GM03348 (cell line): ENCODE results near the gene TNNC2.
"Not testable (repeated sequence)": the region's sequence is repeated elsewhere in the genome, so short reads cannot be mapped to it uniquely, and the experiment has no call there.

ENCODE experiments used
- DNase-seq: peaks from one replicate; pipeline ENCODE4 v3.0.0; 2012; ENCODE audit warnings: low spot score

TNNC2 gene

GRCh38 chr20:45821947-45822346 lies 5.2 kb downstream of the TNNC2 start:
- no peak for DNase-seq

DNA sequence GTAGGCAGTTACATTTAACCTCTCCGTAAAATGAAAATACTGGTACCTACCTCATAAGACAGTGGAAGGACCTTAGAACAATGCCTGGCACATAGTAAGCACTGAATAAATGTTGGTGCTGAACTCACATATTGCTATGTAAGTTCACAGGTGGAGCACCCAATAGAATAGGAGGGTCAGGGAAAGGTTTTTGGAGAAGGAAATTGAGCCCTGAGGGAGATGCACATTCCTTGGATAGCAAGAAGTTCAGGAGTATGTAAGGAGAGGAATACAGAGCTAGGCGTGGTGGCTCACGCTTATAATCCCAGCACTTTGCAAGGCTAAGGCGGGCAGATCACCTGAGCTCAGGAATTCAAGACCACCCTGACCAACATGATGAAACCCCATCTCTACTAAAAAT lies 7.6 kb downstream of the TNNC2 start:
- no peak for DNase-seq

GRCh38 chr20:45818239-45818638 lies 8.9 kb downstream of the TNNC2 start:
- no peak for DNase-seq

DNA sequence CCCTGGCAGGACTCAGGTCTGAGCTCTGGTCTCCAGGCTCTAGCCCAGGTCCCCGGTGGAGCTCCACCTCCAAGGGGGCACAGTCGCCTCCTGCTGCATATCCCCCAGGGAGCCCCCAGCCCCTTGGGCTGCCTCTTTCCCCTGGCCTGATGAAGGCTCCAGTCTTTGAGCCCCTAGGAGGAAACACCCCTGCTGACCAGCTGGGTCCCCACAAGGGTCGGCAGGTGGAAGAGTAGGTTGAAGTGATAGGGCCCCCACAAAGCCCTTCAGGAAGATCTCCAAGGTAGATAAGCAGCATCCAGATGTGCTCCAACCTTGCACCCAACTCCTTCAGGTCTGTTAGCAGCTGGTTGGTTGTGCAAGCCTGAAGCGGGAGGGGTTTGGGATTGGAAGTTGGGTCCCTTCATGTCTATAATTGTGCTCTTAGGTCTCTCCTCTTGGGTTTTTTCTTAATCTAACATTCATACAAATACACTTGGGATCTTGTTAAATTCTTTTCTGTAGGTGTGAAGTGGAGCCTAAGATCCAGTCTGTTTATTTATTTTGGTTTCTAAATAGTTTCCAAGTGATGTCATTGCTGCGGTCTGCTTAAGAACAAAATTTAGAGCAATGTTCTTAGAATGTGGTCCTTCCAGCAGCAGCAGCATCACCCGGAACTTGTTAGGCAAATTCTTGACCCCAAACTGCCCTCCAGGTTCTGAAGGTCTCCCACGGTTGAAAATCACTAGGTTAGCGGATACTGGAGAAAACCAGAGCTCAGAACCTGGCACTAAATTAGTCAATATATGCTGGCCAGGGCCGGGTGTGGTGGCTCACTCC lies 9.5 kb downstream of the TNNC2 start:
- DNase-seq = peak; percentile 63

- DNase-seq = no peak
Observed at GRCh38 chr20:45816951-45817350, 10.2 kb downstream of the TNNC2 start.

DNA sequence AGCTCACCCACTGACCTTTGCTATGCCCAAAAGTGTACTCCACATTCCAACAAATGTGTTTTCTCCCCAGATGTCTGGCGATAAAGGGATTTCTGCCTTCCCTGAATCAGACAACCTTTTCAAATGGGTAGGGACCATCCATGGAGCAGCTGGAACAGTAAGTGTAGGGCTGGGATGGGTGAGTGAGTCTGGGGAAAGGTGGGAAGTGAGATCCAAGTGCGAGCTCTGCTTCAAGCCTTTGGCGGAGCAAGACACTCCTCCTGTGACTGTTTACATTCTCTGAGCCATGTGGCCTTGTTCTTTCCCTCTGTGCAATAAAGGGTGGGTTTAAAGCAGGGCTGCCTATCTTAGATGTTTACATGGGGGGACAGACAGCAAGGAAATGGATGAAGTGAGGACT lies 12.8 kb downstream of the TNNC2 start:
- no peak for DNase-seq

DNA sequence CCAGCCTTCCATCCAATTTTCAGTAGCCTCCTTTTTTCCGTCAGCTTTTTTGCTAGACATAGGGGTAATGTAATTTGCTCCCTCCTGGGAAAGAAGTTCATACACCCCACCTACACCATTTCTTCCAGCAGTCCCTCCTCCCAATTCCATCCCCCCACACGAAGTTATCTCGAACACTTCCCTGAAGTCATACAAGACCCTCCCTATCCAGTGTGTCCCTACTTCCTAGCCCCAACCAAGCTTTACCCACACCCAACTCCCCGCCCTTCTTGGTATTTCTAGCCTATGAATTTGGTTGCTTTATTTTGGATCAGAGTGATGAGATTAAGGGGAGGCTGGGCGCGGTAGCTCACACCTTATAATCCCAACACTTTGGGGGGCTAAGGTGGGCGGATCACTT lies 13.6 kb downstream of the TNNC2 start:
- no peak for DNase-seq

- DNase-seq = no peak
Observed at GRCh38 chr20:45813006-45813340, 14.1 kb downstream of the TNNC2 start.

DNA sequence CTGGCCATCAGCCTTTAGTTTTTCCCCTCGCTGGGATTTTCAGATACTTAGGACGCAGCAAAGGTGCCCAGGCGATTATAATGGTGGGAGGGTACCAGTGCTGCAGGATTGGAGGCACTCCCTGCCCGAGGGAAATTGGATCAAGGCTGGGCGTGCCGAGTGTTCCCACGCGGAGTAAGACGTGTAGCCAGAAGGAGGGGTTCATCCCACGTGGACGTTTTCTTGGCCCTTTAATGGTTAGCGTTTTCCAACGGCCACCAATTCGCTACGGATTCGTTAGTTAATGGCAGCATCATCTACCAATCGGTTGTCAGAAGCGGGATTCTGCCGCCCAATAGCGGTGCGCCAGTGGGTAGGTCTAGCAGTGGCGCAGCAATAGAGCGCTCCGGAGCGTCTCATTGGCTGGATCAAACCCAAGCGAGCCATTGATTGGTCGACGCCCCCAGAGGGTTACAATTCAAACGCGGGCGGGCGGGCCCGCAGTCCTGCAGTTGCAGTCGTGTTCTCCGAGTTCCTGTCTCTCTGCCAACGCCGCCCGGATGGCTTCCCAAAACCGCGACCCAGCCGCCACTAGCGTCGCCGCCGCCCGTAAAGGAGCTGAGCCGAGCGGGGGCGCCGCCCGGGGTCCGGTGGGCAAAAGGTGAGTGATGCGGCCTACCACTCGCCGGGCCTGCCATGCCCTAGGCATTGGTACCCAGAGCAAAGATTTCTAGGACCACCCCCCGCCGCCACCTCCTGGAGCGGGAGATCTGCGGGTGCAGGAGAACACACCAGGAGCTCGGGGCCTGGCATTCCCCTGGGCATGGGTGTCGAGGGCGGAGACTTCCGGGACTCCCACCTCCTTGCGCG lies 14.7 kb downstream of the TNNC2 start, which contains the start of gene UBE2C:
Gene UBE2C, plus strand, starts transcription at position 488 of the 849 bp plus-strand sequence. Its CDS starts 52 bp downstream, at position 540.
- DNase-seq = peak; percentile 99

DNA sequence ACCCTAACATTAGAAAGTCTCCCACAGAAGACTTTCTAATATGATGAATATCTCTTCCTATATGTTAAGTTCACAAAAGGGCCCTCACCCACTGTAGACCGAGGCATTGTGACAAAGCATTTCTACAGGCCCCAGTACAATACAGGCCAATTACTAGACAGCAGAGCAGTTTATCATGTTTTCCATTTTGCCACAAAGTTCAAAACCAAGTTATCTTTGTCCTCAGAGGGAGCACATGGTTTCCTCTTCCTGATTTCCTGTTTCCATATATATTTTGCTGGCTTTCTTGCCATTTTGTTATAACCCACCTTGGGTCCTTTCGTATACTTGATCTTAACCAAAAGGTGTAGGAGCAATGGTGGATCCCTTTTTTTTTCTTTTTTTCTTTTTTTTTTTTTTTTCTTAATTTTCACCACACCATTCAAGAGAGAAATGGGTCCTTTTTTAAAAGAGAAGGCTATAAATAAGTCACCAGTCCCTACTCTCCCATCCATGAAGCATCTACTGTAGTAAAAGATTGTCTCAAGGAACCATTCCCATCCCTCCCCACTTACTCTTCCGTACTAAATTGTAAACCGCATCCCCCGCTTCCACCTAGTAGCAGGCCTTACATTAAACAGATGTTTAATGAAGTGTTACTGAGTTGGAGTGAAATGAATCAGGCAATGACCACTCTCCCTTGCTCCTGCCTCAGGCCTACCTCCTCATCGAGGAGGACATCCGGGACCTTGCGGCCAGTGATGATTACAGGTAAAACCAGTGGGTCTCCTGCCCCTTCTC lies 16.7 kb downstream of the TNNC2 start:
- no peak for DNase-seq

DNA sequence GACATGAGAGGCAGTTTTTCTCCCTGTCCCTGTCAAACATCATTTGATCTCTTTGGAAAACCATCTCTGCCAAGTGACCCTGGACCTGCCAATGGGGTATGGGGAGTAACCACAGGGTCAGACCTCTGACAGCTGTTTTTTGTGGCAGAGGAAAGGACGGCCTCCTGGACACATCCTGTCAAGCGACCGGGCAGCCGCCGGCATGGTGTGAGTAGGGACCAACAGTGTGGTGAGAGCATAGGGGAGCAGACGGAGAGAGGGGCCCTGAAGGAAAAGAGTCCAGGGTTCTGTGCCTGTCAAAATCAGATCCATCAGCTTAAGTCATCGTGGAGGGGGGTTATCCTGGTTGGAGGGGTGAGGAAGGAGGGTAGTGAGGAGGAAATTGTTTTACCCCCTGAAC lies 25.3 kb downstream of the TNNC2 start:
- DNase-seq = no peak

GRCh38 chr20:45798935-45799642 lies 28.0 kb downstream of the TNNC2 start:
- peak; percentile 71 for DNase-seq

GRCh38 chr20:45797955-45798354 lies 29.2 kb downstream of the TNNC2 start:
- not testable (repeated sequence) for DNase-seq

DNA sequence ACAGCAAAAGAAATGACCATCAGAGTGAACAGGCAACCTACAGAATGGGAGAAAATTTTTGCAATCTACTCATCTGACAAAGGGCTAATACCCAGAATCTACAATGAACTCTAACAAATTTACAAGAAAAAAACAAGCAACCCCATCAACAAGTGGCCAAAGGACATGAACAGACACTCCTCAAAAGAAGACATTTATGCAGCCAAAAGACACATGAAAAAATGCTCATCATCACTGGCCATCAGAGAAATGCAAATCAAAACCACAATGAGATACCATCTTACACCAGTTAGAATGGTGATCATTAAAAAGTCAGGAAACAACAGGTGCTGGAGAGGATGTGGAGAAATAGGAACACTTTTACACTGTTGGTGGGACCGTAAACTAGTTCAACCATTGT lies 29.6 kb downstream of the TNNC2 start:
- not testable (repeated sequence) for DNase-seq

DNA sequence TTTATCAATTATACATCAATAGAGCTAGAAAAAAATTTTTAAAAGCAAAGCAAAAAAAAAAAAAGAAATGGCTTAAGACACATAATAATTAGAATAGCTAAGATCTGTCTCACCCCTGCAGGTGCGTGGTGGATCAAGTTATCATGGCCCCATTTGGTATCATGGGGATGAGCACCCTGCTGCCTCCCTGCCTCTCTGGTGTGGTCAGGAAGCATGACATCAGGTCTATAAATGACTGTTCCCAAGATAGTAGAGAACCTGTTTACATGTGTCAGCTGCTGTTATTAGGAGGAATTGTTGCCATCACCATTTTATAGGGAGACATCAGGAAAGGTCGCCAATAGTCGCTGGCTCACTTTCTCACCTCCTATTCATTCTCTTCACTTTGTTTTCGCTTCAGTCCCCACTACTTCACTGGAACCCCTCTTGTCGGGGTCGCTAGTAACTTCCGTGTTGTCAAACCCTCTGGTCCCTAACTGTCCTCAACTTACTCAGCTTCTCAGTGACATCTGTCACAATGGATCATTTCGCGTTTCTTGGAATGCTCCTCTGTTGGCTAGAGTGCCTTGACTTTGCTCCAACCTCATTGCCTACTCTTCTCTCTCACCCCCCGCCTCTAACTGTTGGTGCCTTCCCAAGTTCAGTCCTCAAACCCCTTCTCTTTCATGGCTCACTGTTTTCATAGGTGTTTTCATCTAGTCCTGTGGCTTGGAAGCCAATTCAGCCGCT lies 30.6 kb downstream of the TNNC2 start:
- no peak for DNase-seq

- DNase-seq = no peak
Observed at GRCh38 chr20:45792317-45793118, 34.6 kb downstream of the TNNC2 start.

DNA sequence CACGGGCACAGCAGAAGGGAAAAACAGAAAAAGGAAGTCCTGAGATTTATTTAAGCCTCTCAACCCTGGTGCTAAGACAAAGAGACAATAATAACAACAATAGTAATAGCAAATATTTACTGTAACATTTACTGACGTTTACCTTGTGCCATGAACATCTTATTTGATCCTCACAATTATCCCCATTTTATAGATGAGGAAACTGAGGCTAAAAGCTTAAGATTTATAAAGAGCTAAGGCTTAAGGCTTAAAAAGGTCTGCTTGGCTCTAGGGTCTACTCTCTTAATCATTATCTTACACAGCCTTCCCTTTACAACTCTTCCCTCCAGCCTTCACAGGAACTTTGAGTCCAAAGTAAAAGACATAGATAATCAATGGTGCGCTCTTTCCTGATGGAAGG lies 38.8 kb downstream of the TNNC2 start:
- DNase-seq = no peak

DNA sequence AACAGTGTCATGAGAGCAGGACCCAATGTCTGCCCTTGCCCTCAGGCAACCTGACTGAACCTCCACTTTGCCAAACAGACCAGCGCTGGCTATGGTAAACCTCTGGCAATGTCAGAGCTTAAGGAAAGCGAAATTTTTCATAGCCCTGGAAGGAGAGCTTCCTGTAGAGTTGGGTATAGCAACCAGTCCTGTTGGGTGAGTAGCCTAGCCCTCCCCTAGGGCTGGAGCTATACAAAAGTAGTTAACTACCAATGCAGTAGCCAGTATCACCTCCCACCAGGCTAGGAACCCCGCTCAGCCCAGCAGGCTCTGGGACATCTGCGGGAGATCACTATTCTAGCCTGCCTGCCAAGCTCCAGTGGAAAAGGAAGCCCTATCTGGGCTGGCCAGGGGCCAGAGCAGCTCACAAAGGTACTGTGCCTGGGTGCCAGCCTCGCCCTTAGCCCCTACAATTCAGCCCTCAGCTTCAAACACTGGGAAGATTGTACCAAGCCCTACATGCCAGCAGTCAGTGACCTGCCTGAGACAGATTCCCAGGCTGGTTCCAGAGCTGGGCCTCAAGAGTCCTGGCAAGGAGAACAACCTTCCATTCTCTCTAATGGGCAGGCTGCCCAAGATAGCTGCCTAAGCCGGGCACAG lies 43.3 kb downstream of the TNNC2 start:
- no peak for DNase-seq

DNA sequence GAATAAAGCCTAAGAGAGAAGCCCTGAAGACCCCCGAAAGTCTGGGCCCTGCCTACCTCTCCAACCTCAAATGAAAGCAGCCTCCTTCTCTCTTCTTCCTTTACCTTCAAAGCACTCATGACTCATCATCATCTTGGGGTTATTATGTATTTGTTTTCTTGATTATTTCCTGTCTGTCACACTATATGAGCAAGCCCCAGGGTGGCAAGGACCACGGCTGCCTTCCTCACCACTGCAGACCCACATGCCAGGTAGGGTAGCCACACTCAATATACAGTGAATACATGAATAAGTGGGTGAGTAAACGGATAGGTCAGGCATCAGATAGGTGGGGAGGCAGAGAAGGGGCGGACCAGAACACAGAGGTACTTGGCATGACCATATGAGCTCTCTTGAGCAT lies 44.2 kb downstream of the TNNC2 start:
- no peak for DNase-seq
